NCI-H748 (cell line): ENCODE results near the gene SSRP1.
"Not testable (repeated sequence)": the region's sequence is repeated elsewhere in the genome, so short reads cannot be mapped to it uniquely, and the experiment has no call there.

ENCODE experiments used
- DNase-seq: peaks from one replicate; lab custom pipeline; 2025; ENCODE audit not compliant: unreplicated experiment; lab: John Stamatoyannopoulos, UW

The SSRP1 gene

GRCh38 chr11:57335343-57336110 is at the start of gene SSRP1:
SSRP1 (minus strand) TSS chr11:57335892; CDS start chr11:57335121, 771 bp downstream.
- peak; percentile 94 for DNase-seq

GRCh38 chr11:57380975-57381374 is 45.3 kb upstream of the SSRP1 start, which contains the start of gene PRG3:
PRG3 (minus strand) TSS chr11:57381150; CDS start chr11:57380708, 442 bp downstream.
- no peak for DNase-seq

- no peak for DNase-seq
Measured at GRCh38 chr11:57379732-57380131, 44.0 kb upstream of the SSRP1 start.

GRCh38 chr11:57378186-57378585 is 42.5 kb upstream of the SSRP1 start:
- no peak for DNase-seq

GRCh38 chr11:57377107-57377506 is 41.4 kb upstream of the SSRP1 start:
- no peak for DNase-seq

- DNase-seq = no peak
Measured at GRCh38 chr11:57376095-57377090, 40.7 kb upstream of the SSRP1 start.

- no peak for DNase-seq
Measured at GRCh38 chr11:57375490-57375889, 39.8 kb upstream of the SSRP1 start.

GRCh38 chr11:57374966-57375365 is 39.3 kb upstream of the SSRP1 start:
- DNase-seq = no peak

GRCh38 chr11:57373146-57373545 is 37.5 kb upstream of the SSRP1 start:
- no peak for DNase-seq

- DNase-seq = no peak
Measured at GRCh38 chr11:57370941-57371340, 35.2 kb upstream of the SSRP1 start.

GRCh38 chr11:57370251-57370650 is 34.6 kb upstream of the SSRP1 start:
- no peak for DNase-seq

- DNase-seq = no peak
Measured at GRCh38 chr11:57368845-57369232, 33.1 kb upstream of the SSRP1 start.

GRCh38 chr11:57368106-57368844 is 32.6 kb upstream of the SSRP1 start:
- no peak for DNase-seq

- DNase-seq = peak; percentile 13
Measured at GRCh38 chr11:57364851-57365660, 29.4 kb upstream of the SSRP1 start.

GRCh38 chr11:57363131-57364080 is 27.7 kb upstream of the SSRP1 start:
- no peak for DNase-seq

- DNase-seq = no peak
Measured at GRCh38 chr11:57361926-57362325, 26.2 kb upstream of the SSRP1 start.

- not testable (repeated sequence) for DNase-seq
Measured at GRCh38 chr11:57361420-57361819, 25.7 kb upstream of the SSRP1 start.

GRCh38 chr11:57360991-57361390 is 25.3 kb upstream of the SSRP1 start:
- DNase-seq = no peak
